Panc1 (cell line): Measurements from ENCODE around the gene HSD17B11.

Experiments used
- POLR2AphosphoS5 ChIP-seq: IDR thresholded peaks from 2 replicates; pipeline ENCODE4 v1.6.1; 2012; ENCODE audit warnings: mild to moderate bottlenecking, low read depth, low read length, moderate library complexity
- SIN3A ChIP-seq: IDR thresholded peaks from 2 replicates; pipeline ENCODE4 v1.6.1; 2012; ENCODE audit warnings: low read depth, mild to moderate bottlenecking, low read length, moderate library complexity, borderline replicate concordance; ENCODE audit not compliant: insufficient read depth
- TF ChIP-seq, protein P1 (sequence below): fragments of 450-650 bp; IDR thresholded peaks from 2 replicates; pipeline ENCODE4 v1.5.1; 2017; ENCODE audit warnings: mild to moderate bottlenecking
- TF ChIP-seq, protein P2 (sequence below), 2 experiments: IDR thresholded peaks; 2 replicates each; pipeline ENCODE4 v1.6.1; 2011 to 2012; ENCODE audit warnings: low read depth in 2 of 2, control low read depth in 1 of 2, low read length in 1 of 2, mild to moderate bottlenecking in 1 of 2, moderate library complexity in 1 of 2; ENCODE audit not compliant: insufficient read depth in 1 of 2

DNA sequence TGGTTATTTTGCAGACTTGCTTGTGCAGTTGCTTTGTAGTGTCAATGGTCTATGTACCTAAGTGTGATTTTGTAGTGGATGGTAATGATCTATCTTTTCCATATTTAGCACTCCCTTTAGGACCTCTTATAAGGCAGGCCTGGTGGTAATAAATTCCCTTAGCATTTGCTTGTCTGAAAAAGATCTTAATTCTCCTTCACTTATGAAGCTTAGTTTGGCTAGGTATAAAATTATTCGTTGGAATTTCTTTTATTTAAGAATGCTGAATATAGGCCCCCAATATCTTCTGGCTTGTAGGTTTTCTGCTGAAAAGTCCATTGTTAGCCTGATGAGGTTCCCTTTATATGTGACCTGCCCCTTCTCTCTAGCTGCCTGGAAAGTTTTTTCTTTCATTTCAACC lies 57.7 kb downstream of the HSD17B11 start:
- TF ChIP-seq, protein P1, sequence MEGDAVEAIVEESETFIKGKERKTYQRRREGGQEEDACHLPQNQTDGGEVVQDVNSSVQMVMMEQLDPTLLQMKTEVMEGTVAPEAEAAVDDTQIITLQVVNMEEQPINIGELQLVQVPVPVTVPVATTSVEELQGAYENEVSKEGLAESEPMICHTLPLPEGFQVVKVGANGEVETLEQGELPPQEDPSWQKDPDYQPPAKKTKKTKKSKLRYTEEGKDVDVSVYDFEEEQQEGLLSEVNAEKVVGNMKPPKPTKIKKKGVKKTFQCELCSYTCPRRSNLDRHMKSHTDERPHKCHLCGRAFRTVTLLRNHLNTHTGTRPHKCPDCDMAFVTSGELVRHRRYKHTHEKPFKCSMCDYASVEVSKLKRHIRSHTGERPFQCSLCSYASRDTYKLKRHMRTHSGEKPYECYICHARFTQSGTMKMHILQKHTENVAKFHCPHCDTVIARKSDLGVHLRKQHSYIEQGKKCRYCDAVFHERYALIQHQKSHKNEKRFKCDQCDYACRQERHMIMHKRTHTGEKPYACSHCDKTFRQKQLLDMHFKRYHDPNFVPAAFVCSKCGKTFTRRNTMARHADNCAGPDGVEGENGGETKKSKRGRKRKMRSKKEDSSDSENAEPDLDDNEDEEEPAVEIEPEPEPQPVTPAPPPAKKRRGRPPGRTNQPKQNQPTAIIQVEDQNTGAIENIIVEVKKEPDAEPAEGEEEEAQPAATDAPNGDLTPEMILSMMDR = no peak
- TF ChIP-seq POLR2AphosphoS5 = no peak
- TF ChIP-seq, protein P2, sequence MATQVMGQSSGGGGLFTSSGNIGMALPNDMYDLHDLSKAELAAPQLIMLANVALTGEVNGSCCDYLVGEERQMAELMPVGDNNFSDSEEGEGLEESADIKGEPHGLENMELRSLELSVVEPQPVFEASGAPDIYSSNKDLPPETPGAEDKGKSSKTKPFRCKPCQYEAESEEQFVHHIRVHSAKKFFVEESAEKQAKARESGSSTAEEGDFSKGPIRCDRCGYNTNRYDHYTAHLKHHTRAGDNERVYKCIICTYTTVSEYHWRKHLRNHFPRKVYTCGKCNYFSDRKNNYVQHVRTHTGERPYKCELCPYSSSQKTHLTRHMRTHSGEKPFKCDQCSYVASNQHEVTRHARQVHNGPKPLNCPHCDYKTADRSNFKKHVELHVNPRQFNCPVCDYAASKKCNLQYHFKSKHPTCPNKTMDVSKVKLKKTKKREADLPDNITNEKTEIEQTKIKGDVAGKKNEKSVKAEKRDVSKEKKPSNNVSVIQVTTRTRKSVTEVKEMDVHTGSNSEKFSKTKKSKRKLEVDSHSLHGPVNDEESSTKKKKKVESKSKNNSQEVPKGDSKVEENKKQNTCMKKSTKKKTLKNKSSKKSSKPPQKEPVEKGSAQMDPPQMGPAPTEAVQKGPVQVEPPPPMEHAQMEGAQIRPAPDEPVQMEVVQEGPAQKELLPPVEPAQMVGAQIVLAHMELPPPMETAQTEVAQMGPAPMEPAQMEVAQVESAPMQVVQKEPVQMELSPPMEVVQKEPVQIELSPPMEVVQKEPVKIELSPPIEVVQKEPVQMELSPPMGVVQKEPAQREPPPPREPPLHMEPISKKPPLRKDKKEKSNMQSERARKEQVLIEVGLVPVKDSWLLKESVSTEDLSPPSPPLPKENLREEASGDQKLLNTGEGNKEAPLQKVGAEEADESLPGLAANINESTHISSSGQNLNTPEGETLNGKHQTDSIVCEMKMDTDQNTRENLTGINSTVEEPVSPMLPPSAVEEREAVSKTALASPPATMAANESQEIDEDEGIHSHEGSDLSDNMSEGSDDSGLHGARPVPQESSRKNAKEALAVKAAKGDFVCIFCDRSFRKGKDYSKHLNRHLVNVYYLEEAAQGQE (IDR thresholded peaks at IDR 0.05; ENCODE audit: insufficient read depth in 1 of 2, low read depth in 2 of 2, low read length in 1 of 2) = no peak
- no peak for TF ChIP-seq SIN3A
